ENCODE data around the gene SLC9A5.
A peak's percentile ranks its signal among the peaks of the same experiment; 100 is the strongest.

Gene SLC9A5

DNA sequence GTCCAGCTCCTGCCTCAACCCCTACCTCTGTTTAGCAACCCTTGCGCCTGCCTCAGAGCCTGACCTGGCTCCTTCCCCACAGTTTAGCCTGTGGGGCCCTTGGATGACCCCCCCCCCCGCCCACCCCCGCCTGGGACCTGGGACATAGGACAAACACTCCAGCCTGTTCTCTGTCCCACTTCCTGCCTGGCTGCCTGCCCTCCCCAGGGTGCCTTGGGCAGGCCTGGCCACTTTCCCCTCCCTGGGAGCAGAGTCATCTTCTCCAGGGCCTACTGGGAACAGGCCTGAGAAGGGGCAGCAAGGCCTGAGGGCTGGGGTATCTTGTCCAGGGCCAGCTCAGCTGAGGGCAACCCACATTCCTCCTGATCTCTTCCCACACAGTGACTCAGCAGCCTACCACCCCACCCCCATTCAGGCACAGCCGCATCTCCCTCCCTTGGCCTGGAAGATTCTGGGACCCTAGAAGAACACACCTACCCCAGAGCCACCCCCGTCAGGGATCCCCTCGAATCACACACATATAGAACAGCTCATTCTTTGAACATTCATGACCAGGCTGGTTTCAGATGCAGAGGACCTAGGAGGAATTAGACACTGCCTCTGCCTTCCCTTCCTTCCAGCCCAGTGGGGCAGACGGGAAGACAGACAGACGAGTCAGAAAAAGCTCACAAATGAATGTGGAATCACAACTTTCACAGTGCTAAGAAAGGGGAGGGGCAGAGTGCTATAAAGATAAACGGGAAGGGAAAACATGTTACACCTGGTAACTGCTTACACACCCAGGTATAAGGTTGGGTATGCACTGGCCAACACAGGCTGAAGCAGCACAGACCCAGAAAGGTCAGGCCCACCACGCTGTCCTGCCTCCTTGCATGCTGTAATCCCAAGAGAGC lies 7.5 kb upstream of the SLC9A5 start:
- no peak for DNase-seq

DNA sequence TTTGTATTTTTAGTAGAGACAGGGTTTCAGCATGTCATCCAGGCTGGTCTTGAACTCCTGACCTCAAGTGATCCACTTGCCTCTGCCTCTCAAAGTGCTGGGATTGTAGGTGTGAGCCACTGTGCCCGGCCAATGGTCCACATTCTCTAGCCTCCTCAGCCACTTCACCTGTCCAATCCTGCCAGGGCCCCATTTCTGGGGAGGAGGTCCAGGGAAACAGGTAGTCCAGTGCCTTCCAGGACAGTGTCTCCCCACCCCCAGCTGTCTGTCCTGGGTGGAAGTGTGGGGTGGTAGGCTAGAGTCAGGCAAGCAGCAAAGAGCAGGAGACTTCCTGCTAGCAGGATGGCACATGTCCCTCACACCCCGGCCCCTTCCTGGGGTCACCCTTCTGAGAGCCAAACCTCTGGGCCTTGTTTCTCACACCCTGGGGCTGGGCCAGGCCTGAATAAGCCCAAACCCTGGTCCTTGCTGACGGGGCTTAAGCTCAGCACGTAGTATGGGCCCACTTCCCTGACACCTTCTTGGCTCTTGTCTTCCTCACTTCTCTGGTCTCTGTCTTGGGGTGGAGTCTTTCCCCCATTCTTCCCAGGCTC lies 6.5 kb upstream of the SLC9A5 start:
- DNase-seq = no peak

DNA sequence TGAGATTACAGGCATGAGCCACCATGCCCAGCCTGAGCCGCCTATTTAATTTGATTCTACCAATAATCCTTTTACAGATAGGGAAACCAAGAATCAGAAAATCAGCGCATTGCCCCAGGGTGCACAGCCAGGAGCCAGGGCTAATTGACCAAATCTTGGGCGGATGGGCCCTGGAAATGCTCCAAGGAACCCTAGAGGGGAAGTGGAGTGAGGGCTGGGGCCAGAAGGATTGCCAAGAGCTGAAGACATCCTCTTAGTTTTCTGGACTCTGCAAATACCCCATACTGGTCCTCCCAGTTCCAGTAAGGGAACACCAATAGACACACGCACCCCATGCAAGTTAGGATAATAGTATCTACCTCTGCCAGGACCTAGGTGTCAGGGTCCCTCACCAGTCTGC lies 5.3 kb upstream of the SLC9A5 start:
- no peak for DNase-seq

DNA sequence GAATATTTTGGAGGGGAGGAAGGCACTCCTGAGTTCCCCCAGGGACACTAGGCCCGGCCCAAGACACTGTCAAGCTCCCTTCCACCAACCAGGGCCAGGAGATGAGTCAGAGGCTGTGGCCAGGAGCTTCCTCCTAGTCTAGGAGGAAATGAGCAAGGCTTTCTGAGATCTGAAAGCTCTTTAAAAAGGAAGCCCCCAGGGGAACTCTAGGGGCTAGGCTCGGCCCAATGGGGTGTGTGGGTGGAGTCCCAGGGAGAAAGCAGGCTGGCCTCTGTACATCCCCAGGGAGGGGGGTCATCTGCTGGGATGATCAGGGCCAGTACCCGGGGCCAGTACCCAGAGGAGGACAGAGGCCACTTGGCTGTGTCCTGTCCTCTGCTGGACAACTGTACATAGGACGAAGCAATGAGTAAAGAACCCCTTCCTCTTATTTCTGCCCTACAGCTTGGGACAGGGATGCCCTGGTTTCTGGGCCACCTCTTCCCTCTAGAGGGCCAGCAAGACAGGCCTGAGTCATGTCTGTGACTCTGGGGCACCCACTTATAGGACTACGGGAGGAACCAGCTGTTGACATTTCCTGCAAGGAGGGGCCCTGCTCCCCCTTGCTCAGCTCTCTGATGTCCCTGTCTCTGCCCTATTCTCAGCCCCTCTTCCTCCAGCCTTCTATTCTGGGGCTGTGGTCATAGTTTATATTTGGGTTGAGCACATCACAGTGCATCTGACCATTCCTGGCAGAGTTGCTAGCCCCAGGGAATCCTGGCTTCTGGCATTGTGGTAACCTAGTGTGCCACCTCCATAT lies 4.2 kb upstream of the SLC9A5 start:
- DNase-seq = peak; percentile 73

DNA sequence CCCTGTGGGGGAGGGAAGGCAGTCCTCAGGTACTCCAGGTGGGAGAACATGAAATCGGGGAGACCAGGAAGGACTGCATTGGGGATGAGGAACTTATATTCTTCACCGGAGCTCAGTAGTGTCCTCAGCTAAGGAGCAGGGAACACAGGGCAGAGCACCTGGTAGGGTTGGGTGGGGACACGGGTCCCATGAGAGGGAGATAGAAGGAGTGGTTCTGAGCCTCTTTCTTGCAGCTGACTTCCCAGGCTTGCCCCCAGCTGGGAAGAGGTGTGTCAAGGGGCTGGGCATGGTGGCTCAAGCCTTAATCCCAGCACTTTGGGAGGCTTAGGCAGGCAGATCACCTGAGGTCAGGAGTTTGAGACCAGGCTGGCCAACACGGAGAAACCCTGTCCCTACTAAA lies 3.6 kb upstream of the SLC9A5 start:
- no peak for DNase-seq

DNA sequence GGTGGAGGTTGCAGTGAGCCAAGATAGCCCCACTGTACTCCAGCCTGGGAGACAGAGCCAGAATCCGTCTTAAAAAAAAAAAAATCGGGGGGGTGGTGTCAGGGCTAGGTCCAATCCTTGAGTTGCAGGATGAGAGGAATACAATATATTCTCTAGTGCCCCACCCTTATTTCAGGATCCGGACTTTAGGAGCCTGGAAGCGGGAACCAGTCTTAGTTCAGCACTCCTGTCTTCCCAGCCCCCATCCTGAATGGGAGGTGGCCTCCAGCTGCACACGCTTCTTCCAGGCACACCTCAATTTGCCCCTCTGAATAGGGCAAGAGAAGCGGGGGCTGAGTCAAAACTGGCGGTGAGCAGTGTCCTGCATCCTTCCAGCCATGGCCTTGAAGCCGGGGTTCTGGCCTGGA lies 3.1 kb upstream of the SLC9A5 start:
- no peak for DNase-seq

DNA sequence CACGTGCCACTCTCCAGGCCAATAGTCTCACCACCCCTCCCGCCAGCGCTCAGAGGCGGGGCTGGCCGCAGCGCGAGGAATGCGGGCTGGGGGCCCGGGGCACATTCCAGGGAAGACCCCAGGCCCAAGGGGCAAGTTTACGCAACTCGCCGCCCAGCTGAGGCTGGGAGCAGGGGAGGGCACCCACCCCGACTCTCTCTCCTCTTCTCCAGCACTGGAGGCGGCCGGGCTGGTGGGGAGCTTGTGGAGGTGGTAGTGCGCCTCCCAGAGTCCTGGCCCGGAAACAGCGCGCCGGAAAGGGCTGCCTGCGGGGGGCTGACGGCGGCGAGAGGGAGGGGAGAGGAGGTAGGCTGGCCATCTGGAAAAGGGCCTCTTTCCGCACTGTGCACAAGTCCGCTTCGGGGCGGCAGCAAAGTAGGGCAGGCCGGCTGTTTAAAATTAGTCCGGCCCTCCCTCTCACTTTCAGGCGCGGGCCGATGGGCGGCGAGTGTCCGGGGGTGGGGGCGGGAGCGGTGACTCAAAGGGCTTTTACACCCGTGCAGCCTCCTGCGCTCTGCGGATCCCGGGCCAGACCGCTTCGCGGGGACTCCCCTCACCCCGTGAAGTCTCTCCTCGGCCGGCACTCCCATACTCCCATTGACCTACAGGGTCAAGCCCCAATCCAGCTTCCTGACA lies 2.6 kb upstream of the SLC9A5 start:
- DNase-seq = peak; percentile 51

DNA sequence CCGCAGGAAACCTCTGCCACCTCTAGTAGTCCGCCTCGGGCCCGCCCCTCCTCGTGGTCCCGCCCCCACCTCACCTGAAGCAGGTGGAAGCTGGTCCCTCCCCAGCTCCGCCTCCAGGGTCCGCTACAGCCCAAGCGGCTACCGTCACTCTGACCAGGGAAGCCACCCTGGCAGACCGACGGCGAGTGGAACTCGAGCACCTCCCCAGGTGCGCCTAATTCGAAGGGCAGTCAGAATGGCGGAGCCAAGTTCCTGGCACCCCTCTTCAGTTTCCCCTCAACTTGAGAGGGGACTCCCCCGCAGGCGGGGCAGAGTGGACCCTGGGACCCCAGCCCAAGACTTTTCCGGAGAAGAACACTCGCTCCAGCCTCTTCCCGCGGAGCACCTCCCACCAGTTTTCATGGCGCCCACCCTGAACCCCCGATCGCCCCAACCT lies 2.0 kb upstream of the SLC9A5 start:
- DNase-seq = no peak

DNA sequence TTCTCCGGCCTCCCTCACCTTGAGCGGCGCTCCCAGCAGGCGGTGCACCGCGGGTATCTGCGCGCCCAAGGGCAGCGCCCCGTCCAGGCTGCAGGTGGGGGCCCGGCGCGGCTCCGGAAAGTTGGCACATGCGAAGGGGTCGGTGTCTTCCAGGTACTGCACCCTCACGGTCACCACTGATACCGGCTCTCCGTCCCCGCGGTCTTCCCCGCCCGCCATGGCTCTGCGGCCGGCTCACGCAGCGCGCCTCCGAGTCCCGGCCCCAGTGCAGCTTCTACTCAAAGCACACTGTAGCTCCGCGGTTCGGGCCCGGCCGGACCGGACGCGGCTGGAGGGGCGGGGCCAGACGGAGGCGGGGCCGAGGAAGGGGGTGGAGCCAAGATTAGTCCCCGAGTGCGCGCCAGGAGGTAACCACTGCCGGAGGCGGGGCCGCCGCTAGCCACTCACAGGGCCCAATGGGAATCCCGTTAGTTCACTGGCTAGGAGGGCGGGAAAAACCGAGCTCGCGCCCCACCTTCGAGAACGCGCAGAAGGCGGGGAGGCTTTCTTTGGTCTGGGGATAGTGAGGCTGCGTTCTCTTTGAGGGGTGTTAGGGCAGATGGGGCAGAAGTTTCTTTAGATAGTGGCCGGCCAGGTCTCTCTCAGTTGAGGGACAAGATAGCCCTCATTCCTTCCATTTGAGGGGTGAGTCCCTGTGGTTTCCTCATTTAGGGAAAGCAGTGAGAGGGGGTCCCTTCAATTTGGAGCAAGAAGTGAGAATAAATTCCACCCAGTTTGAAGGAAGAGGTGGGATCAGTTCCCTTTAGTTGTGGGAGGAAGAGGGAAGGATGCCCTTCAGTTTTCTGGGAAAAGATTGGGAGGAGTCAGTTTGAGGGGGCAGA lies 1.3 kb upstream of the SLC9A5 start, which contains the start of gene FHOD1:
Gene FHOD1, minus strand, starts transcription at position 290 of the 881 bp plus-strand sequence. Its CDS starts 71 bp downstream, at position 219.
- DNase-seq = peak; percentile 97

DNA sequence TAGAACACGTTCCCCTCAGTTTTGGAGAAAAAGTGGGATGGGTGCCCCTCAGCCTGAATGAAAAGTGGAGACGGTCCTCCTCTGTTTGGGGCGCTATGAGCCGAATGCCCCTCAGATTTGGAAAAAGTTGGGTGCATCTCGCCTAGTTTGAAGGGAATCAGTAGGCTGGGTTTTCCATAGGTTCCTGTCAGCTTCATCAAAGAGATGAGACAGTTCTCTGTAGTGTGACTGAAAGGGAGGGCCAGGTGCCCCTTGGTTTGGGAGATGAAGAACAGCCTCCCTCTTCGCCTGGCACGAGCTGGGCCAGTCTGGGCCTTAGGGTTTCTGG lies 742 bp upstream of the SLC9A5 start:
- DNase-seq = no peak

DNA sequence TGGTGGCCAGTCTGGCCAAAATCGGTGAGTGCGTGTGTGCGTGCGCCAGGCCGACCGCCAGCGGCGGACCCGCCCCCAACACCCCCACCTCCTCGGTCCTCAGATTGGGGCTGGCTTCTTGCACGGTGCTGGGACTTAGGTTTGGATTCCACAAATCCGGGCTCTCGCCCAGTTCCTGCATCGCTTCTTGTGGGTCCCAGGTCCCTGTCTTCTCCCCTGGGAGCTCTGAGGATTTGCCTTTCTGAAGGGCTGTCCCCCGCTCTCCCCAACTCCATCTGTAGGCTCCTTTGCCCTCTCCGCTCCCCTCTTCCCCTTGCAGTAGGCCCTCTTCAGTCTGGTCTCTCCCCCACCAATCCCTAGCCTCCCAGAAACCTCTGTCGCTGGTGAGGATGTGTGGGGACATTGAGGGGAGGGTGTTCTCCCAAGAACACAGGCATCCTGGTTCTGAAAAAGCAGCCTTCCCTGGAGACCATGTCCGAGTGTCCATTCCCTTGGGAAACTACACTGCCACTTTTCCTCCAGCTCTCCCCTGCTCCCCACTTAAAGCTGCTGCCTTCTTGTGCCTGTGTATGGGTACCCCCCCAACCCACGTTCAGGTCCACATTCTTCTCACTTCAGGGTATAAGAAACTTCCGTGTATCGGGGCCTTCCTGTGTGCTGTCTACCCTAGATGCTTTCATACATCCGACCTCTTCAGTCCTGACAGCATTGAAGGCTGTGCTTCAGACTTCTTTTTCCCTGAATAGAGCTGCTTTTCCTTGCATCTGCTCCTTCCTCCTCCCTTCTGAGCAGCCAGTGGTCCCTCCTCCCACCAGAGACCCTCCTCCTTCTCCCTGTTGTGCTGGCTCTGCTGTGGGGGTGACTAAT lies 632 bp downstream of the SLC9A5 start:
- DNase-seq = no peak

DNA sequence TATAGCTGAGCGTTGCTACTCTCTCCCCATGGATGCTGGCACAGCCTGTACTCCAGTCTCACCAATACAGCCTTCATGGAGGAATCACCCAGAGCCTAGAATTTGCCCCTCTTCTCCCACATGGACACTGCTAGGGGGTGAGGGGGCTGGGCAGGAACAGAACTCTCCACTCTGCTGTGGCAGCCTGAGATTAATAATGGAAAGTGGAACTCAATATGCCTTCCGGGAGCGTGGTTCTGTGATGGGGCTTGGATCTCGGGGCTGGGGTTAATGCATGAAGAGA lies 1.2 kb downstream of the SLC9A5 start:
- no peak for DNase-seq

DNA sequence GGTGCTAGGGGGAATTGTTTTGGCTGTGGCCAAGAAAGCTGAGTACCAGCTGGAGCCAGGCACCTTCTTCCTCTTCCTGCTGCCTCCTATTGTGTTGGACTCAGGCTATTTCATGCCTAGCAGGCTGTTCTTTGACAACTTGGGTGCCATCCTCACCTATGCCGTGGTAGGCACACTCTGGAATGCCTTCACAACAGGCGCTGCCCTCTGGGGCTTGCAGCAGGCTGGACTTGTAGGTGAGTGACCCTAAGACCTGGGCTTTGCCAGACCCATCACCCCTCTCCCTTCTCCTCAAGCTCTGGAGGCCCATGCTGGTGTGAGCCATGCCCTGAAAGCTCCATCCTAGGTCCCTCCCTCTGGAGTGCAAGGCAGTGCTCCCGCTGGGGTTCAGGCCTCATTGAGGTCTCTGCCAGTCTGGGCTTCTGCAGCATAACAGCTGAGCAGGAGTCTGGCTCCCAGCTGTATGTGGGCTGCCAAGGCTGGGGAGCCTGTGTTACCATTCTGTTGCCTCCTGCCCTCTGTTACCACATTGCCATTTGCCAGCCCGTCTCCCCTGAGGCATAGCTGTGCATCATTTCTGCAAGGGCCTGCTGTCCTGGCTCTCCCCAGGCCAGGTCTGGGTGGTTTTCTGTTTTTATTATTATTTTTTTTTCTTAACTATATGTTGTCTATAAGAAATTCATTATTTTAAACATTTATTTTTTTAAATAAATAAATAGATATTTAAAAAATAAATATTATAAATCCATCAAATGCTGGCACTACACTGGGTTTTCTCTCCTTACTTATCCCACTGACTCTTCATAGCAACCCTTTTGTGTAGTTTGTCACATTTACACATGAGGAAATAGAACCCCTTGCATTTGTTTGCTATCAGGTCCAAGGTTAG lies 4.1 kb downstream of the SLC9A5 start:
- DNase-seq = no peak

DNA sequence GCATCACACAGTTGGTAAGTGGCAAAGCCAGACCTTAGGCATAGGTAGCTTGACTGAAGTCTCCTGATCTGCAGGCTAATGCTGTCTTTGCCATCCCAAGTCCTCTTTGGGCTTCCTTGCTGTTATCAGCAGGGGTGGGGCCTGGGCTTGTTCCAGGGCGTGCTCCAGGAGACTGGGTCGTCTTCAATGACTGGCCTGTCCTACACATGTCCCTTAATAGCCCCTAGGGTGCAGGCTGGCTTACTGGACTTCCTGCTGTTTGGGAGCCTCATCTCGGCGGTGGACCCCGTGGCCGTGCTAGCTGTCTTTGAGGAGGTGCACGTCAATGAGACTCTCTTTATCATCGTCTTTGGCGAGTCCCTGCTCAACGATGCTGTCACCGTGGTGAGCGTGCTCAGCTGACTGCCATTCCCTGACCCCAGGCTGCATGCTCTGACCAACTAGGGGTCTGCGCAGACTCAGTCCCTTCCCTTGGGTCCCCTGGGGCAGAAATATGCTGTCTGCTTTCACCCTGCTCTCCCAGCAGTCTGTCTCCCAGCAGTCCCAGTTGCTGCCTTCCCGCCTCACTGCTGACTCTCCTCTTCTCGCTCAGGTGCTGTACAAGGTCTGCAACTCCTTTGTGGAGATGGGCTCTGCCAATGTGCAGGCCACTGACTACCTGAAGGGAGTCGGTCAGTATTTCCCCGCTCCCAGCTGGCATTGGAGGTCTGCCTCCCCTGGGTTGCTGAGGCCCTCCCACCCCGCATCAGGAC lies 6.2 kb downstream of the SLC9A5 start:
- no peak for DNase-seq

DNA sequence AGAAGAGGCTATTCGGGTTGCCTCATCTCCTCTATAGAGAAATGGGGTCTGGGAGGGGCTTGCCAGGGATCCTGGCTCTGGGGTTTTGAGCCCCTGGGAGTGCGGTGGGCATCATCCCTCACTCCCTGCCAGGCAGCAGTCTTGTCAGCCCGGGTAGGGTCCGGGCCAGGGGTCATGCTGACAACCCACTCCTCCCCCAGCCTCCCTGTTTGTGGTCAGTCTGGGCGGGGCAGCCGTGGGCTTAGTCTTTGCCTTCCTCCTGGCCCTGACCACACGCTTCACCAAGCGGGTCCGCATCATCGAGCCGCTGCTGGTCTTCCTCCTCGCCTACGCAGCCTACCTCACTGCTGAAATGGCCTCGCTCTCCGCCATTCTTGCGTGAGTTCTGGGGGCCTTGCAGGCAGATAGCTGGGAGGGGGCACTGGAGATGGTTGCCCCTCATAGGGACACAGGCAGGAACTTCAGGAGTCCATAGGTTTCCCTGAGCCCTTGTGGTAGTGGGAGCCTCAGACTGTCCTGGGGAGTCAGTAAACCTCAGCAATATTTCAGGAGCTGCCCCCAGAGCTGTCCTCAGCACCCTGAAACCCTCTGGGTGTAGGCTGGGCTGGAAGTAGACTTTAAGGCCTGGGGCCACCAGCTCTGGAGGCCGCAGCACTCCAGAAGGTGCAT lies 6.9 kb downstream of the SLC9A5 start:
- no peak for DNase-seq

DNA sequence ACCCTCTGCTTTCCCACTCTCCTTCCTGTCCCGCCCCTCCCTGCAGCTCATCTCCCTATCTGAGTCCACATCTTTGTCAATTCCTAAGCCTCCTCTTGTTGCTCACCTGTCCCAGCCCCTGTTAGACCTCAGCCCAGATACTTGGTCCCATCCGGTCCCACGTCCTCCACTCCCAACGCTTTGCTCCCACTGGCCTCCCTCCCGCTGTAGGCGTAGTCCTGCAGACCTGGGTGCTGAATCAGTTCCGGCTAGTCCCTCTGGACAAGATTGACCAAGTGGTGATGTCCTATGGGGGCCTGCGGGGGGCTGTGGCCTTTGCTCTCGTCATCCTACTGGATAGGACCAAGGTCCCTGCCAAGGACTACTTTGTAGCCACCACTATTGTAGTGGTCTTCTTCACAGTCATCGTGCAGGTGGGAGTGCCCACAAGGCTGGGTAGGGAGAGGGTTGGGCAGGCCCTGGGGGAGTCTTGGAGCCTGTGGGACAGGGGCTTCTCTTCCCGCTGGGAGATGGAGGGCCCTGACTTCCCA lies 8.0 kb downstream of the SLC9A5 start:
- DNase-seq = no peak

DNA sequence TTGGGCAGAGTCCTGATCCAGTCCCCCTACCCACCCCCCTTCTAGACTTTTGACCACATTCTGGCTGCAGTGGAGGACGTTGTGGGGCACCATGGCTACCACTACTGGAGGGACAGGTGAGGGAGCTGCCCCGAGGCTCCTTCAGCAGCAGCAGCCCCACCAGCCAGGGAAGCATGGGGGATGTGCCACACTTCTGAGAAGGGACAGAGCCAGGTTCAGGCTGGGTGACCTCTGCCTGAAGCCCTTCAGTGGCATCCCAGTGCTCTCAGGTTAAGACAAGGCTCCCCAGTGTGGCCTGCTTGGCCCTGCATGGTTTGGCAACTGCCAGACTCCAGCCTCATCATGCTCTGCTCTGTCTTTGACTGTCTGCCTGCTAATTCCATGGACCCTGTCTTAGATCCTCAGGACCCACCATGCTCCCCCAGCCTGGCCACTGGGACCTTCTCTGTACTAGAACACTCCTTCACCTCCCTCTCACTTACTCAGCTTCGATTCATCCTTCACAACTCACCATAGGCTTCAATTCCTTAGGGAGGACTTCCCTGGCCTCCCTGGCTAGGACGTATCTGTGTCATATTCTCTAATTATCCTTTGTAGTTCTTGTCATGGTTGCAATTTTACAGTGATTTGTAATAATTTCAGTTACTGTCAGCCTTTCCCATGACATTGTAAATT lies 8.8 kb downstream of the SLC9A5 start:
- DNase-seq = no peak
